ENCODE results near the gene MAT2A. TPM values are rescaled to one million over a fixed set of nuclear protein-coding genes. Genes with fewer than 3 reads are reported as not detected.

Gene MAT2A
- total RNA-seq, 3 donors from 2014 or later (not counting 1 experiment from before 2014, with no cell fraction given), result 116 to 141 (median 135) TPM

DNA sequence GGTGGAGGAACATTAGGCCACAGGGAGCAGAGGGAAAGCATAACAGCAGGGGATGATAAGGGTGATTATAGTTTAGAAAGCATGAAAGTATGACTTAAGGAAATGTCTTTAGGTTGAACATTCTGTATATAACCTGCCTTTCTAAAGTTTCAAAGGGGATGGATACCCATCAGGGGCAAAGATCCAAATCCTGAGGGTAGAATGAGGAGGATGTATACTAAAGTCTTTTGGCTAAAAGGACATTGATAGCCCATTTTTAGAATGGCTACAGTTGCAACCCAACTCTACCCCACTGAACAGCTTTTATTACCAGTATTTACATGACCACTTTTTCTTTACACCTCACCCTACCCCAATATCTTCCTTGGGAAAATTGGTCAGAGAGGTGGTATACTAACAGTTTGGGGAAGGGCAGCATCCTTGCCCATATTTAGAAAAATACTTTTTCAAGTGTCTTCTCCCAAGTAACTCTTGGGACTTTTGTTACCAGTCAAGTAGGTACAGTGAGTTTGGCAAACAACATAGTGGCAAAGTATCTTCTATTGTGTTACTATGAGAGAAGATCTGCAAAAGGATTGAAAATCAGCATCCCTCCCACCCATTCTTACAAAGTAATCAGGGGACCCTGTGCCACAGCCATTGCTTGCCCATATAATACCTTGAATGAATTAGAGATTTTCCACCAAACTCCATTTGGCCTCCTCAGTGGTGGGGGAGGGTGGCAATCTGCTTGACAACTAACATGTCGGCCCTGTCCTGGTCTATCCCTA, 8.3 kb downstream of the MAT2A start:
- H3K27ac Mint-ChIP-seq, result no peak overlapping the region
- Histone ChIP-seq H3K27me3 (ENCODE audit: control insufficient read depth, insufficient read depth, low read length) (no peaks in the 10 kb centered on the region), H3K36me3 (ENCODE audit: control insufficient read depth, insufficient read depth, low read length) (peaks cover 52% of the 10 kb centered on the region), H3K4me3 (ENCODE audit: low read length) (no peak overlapping the region), H3K4me1 (ENCODE audit: control insufficient read depth, insufficient read depth, low read length) (no peaks in the 10 kb centered on the region), H3K9me3 (ENCODE audit: control insufficient read depth, insufficient read depth, low read length) (no peaks in the 10 kb centered on the region), H3K27ac (ENCODE audit: low read length) (no peak overlapping the region)
- ATAC-seq (no peak), DNase-seq (no peak)
- no peaks in the 10 kb centered on the region for H3K27me3 Mint-ChIP-seq (ENCODE audit: low read depth in 2 of 2)
- 100% methylated on average over 1 of the region's 1 CpG for WGBS (ENCODE audit: insufficient coverage)
- H3K4me3 Mint-ChIP-seq, result no peak overlapping the region
- intact Hi-C loops (cut with micrococcal nuclease), result no loop called here
- H3K36me3 Mint-ChIP-seq, result peaks cover 21% of the 10 kb centered on the region
- H3K4me1 Mint-ChIP-seq, result peaks cover 5 to 11% of the 10 kb centered on the region in 2 donors
- TF ChIP-seq, protein P1, sequence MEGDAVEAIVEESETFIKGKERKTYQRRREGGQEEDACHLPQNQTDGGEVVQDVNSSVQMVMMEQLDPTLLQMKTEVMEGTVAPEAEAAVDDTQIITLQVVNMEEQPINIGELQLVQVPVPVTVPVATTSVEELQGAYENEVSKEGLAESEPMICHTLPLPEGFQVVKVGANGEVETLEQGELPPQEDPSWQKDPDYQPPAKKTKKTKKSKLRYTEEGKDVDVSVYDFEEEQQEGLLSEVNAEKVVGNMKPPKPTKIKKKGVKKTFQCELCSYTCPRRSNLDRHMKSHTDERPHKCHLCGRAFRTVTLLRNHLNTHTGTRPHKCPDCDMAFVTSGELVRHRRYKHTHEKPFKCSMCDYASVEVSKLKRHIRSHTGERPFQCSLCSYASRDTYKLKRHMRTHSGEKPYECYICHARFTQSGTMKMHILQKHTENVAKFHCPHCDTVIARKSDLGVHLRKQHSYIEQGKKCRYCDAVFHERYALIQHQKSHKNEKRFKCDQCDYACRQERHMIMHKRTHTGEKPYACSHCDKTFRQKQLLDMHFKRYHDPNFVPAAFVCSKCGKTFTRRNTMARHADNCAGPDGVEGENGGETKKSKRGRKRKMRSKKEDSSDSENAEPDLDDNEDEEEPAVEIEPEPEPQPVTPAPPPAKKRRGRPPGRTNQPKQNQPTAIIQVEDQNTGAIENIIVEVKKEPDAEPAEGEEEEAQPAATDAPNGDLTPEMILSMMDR (IDR thresholded peaks at IDR 0.05), result no peak
- no peaks in the 10 kb centered on the region for H3K9me3 Mint-ChIP-seq

DNA sequence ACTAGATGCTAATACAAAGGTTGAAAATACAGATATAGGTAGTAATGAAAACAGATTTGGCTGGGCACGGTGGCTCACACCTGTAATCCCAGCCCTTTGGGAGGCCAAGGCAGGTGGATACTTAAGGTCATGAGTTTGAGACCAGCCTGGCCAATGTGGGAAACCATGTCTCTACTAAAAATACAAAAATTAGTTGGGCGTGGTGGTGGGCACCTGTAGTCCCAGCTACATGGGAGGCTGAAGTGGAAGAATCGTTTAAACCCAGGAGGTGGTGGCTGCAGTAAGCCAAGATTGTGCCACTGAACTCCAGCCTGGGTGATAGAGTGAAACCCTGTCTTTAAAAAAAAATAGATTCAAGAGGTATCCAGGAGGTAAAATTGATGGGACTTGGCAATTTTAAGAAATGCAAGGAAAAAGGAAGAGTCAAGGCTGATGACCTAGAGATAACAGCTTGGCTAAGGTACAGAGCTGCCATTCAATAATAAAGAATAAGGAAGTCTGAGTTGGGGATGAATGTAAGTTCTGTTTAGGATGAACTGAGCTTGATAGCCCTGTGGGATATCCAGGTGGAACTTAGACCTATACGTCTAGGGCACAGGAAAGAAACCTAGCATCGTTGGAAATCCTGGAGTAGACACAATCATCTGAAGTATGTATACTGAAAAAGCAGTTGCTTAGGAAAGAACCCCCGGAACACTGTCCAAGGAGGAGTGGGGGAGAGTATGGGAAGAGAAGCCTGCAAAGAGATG, 9.1 kb downstream of the MAT2A start:
- Mint-ChIP-seq H3K27me3 (ENCODE audit: low read depth in 2 of 2) (no peaks in the 10 kb centered on the region), H3K36me3 (peaks cover 13% of the 10 kb centered on the region), H3K4me1 (peaks cover 5 to 7% of the 10 kb centered on the region in 2 donors), H3K27ac (peak overlapping the region in 1 of 2 donors; percentile 32), H3K4me3 (no peak overlapping the region), H3K9me3 (no peaks in the 10 kb centered on the region)
- Histone ChIP-seq H3K4me1 (ENCODE audit: control insufficient read depth, insufficient read depth, low read length) (no peaks in the 10 kb centered on the region), H3K9me3 (ENCODE audit: control insufficient read depth, insufficient read depth, low read length) (no peaks in the 10 kb centered on the region), H3K27me3 (ENCODE audit: control insufficient read depth, insufficient read depth, low read length) (no peaks in the 10 kb centered on the region), H3K4me3 (ENCODE audit: low read length) (no peak overlapping the region), H3K36me3 (ENCODE audit: control insufficient read depth, insufficient read depth, low read length) (peaks cover 52% of the 10 kb centered on the region), H3K27ac (ENCODE audit: low read length) (no peak overlapping the region)
- DNase-seq, result no peak
- TF ChIP-seq, protein P1 (IDR thresholded peaks at IDR 0.05), result no peak
- intact Hi-C loops (cut with micrococcal nuclease), result no loop called here
- 85% methylated on average over 6 of the region's 6 CpGs for WGBS (ENCODE audit: insufficient coverage)
- no peak for ATAC-seq

DNA sequence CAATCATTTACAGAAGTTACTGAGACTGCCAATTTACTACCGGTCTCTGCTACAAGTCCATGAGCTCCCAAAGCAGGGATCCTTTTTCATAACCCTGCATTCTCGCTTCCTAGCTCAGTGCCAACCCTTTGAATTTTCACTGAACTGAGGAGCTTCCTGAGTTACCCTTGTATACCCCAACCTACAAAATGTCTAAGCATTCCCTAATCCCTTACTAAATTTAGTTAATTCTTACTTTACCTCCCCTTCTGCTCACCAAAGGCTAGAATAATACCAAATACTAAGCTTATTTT, 9.6 kb downstream of the MAT2A start:
- Histone ChIP-seq H3K27ac (ENCODE audit: low read length) (no peak overlapping the region), H3K9me3 (ENCODE audit: control insufficient read depth, insufficient read depth, low read length) (no peaks in the 10 kb centered on the region), H3K36me3 (ENCODE audit: control insufficient read depth, insufficient read depth, low read length) (peaks cover 53% of the 10 kb centered on the region), H3K27me3 (ENCODE audit: control insufficient read depth, insufficient read depth, low read length) (no peaks in the 10 kb centered on the region), H3K4me3 (ENCODE audit: low read length) (no peak overlapping the region), H3K4me1 (ENCODE audit: control insufficient read depth, insufficient read depth, low read length) (no peaks in the 10 kb centered on the region)
- no peaks in the 10 kb centered on the region for H3K27me3 Mint-ChIP-seq (ENCODE audit: low read depth in 2 of 2)
- no peak overlapping the region for H3K4me3 Mint-ChIP-seq
- no peaks in the 10 kb centered on the region for H3K9me3 Mint-ChIP-seq
- H3K4me1 Mint-ChIP-seq, result peaks cover 5 to 6% of the 10 kb centered on the region in 2 donors
- H3K27ac Mint-ChIP-seq, result peak overlapping the region in 1 of 2 donors; percentile 32
- ATAC-seq (no peak), DNase-seq (no peak)
- intact Hi-C loops (cut with micrococcal nuclease), result no loop called here
- WGBS (ENCODE audit: insufficient coverage), result 91% methylated on average over 2 of the region's 2 CpGs
- peaks cover 8% of the 10 kb centered on the region for H3K36me3 Mint-ChIP-seq
- TF ChIP-seq, protein P1 (IDR thresholded peaks at IDR 0.05), result no peak

All from natural killer cell (primary cell).